ENCODE results near the gene SF3A2.
"Not testable (repeated sequence)": the region's sequence is repeated elsewhere in the genome, so short reads cannot be mapped to it uniquely, and the experiment has no call there.

The SF3A2 gene

GRCh38 chr19:2273356-2274184 is 36.9 kb downstream of the SF3A2 start:
- peak overlapping the region; percentile 96 for H3K27ac Mint-ChIP-seq
- peaks cover 35% of the 10 kb centered on the region for H3K4me1 Mint-ChIP-seq (ENCODE audit: low read depth)
- peak; percentile 86 for DNase-seq
- H3K36me3 Mint-ChIP-seq (ENCODE audit: low read depth): peaks cover 52% of the 10 kb centered on the region
- H3K9me3 Mint-ChIP-seq: no peaks in the 10 kb centered on the region
- H3K27me3 Mint-ChIP-seq: no peaks in the 10 kb centered on the region
- peak overlapping the region; percentile 91 for H3K4me3 Mint-ChIP-seq

- no peaks in the 10 kb centered on the region for H3K27me3 Mint-ChIP-seq
- DNase-seq: no peak
- peaks cover 33% of the 10 kb centered on the region for H3K4me1 Mint-ChIP-seq (ENCODE audit: low read depth)
- peaks cover 51% of the 10 kb centered on the region for H3K36me3 Mint-ChIP-seq (ENCODE audit: low read depth)
- H3K27ac Mint-ChIP-seq: peak overlapping the region; percentile 96
- H3K9me3 Mint-ChIP-seq: no peaks in the 10 kb centered on the region
- H3K4me3 Mint-ChIP-seq: peak overlapping the region; percentile 91
These were observed 37.6 kb downstream of the SF3A2 start for GRCh38 chr19:2274185-2274711.

GRCh38 chr19:2274931-2275535 is 38.4 kb downstream of the SF3A2 start:
- Mint-ChIP-seq H3K4me1 (ENCODE audit: low read depth) (peaks cover 33% of the 10 kb centered on the region), H3K9me3 (no peaks in the 10 kb centered on the region), H3K27me3 (no peaks in the 10 kb centered on the region), H3K27ac (peak overlapping the region; percentile 79), H3K4me3 (peak overlapping the region; percentile 35), H3K36me3 (ENCODE audit: low read depth) (peaks cover 44% of the 10 kb centered on the region)
- DNase-seq: peak; percentile 56

GRCh38 chr19:2275588-2276428 is 39.2 kb downstream of the SF3A2 start:
- Mint-ChIP-seq H3K4me1 (ENCODE audit: low read depth) (peaks cover 33% of the 10 kb centered on the region), H3K9me3 (no peaks in the 10 kb centered on the region), H3K4me3 (no peak overlapping the region), H3K27me3 (no peaks in the 10 kb centered on the region), H3K36me3 (ENCODE audit: low read depth) (peaks cover 42% of the 10 kb centered on the region), H3K27ac (no peak overlapping the region)
- no peak for DNase-seq

GRCh38 chr19:2276429-2276986 is 39.9 kb downstream of the SF3A2 start:
- H3K36me3 Mint-ChIP-seq (ENCODE audit: low read depth): peaks cover 38% of the 10 kb centered on the region
- peak overlapping the region; percentile 77 for H3K27ac Mint-ChIP-seq
- H3K9me3 Mint-ChIP-seq: no peaks in the 10 kb centered on the region
- no peak overlapping the region for H3K4me3 Mint-ChIP-seq
- DNase-seq: no peak
- no peaks in the 10 kb centered on the region for H3K27me3 Mint-ChIP-seq
- H3K4me1 Mint-ChIP-seq (ENCODE audit: low read depth): peaks cover 31% of the 10 kb centered on the region

- H3K36me3 Mint-ChIP-seq (ENCODE audit: low read depth): peaks cover 31% of the 10 kb centered on the region
- peak overlapping the region; percentile 77 for H3K27ac Mint-ChIP-seq
- peaks cover 33% of the 10 kb centered on the region for H3K4me1 Mint-ChIP-seq (ENCODE audit: low read depth)
- H3K27me3 Mint-ChIP-seq: no peaks in the 10 kb centered on the region
- no peak overlapping the region for H3K4me3 Mint-ChIP-seq
- no peak for DNase-seq
- H3K9me3 Mint-ChIP-seq: no peaks in the 10 kb centered on the region
These were observed 40.5 kb downstream of the SF3A2 start for GRCh38 chr19:2277138-2277537.

GRCh38 chr19:2278459-2279158 is 42.0 kb downstream of the SF3A2 start:
- DNase-seq: no peak
- Mint-ChIP-seq H3K36me3 (ENCODE audit: low read depth) (peaks cover 18% of the 10 kb centered on the region), H3K27ac (peak overlapping the region; percentile 26), H3K9me3 (no peaks in the 10 kb centered on the region), H3K4me1 (ENCODE audit: low read depth) (peaks cover 28% of the 10 kb centered on the region), H3K27me3 (no peaks in the 10 kb centered on the region), H3K4me3 (no peak overlapping the region)

GRCh38 chr19:2280633-2281264 is 44.1 kb downstream of the SF3A2 start:
- no peak overlapping the region for H3K27ac Mint-ChIP-seq
- H3K36me3 Mint-ChIP-seq (ENCODE audit: low read depth): peaks cover 2% of the 10 kb centered on the region
- no peaks in the 10 kb centered on the region for H3K27me3 Mint-ChIP-seq
- H3K4me3 Mint-ChIP-seq: no peak overlapping the region
- H3K4me1 Mint-ChIP-seq (ENCODE audit: low read depth): peaks cover 16% of the 10 kb centered on the region
- DNase-seq: no peak
- H3K9me3 Mint-ChIP-seq: no peaks in the 10 kb centered on the region

GRCh38 chr19:2281265-2282061 is 44.8 kb downstream of the SF3A2 start:
- Mint-ChIP-seq H3K27ac (peak overlapping the region; percentile 37), H3K4me3 (peak overlapping the region; percentile 35), H3K4me1 (ENCODE audit: low read depth) (peaks cover 16% of the 10 kb centered on the region)
- DNase-seq; H3K9me3 Mint-ChIP-seq; H3K27me3 Mint-ChIP-seq; H3K36me3 Mint-ChIP-seq (ENCODE audit: low read depth): not testable (repeated sequence)

- H3K27ac Mint-ChIP-seq: peak within 1 kb of the TSS; percentile 50
- peak; percentile 53 for DNase-seq
These were observed 45.6 kb downstream of the SF3A2 start, which contains the start of gene PEAK3 for GRCh38 chr19:2282062-2282861. PEAK3 (minus strand) TSS chr19:2282175; CDS start chr19:2280931, 1,244 bp downstream.

GRCh38 chr19:2282862-2283237 is 46.2 kb downstream of the SF3A2 start:
- H3K4me1 Mint-ChIP-seq (ENCODE audit: low read depth): peaks cover 14% of the 10 kb centered on the region
- H3K27ac Mint-ChIP-seq: no peak overlapping the region
- no peaks in the 10 kb centered on the region for H3K27me3 Mint-ChIP-seq
- H3K9me3 Mint-ChIP-seq: no peaks in the 10 kb centered on the region
- H3K4me3 Mint-ChIP-seq: no peak overlapping the region
- no peaks in the 10 kb centered on the region for H3K36me3 Mint-ChIP-seq (ENCODE audit: low read depth)
- DNase-seq: no peak

More at GRCh38 chr19:2282062-2282861, 45.6 kb downstream of the SF3A2 start, which contains the start of gene PEAK3:
- Mint-ChIP-seq H3K27me3 (no peaks in the 10 kb centered on the region), H3K9me3 (no peaks in the 10 kb centered on the region), H3K4me3 (peak within 1 kb of the TSS; percentile 35), H3K4me1 (ENCODE audit: low read depth) (peaks cover 14% of the 10 kb centered on the region), H3K36me3 (ENCODE audit: low read depth) (no peaks in the 10 kb centered on the region)

- peaks cover 18% of the 10 kb centered on the region for H3K4me1 Mint-ChIP-seq (ENCODE audit: low read depth)
- H3K27ac Mint-ChIP-seq: no peak overlapping the region
- no peaks in the 10 kb centered on the region for H3K9me3 Mint-ChIP-seq
- H3K4me3 Mint-ChIP-seq: no peak overlapping the region
- peaks cover 4% of the 10 kb centered on the region for H3K27me3 Mint-ChIP-seq
- DNase-seq: no peak
- H3K36me3 Mint-ChIP-seq (ENCODE audit: low read depth): no peaks in the 10 kb centered on the region
These were observed 47.3 kb downstream of the SF3A2 start for GRCh38 chr19:2283835-2284507.
